Measurements from ENCODE around the gene COL1A1.

COL1A1 gene

GRCh38 chr17:50201276-50201854 lies at the start of gene COL1A1:
TSS of gene COL1A1 (minus strand) at chr17:50201631. CDS start at chr17:50201513, 118 bp downstream.
- no peak for ATAC-seq
- Mint-ChIP-seq H3K36me3 (no peaks in the 10 kb centered on the region), H3K27ac (no peak within 1 kb of the TSS), H3K4me3 (peak within 1 kb of the TSS; percentile 68), H3K4me1 (peaks cover 10% of the 10 kb centered on the region), H3K27me3 (peaks cover 67% of the 10 kb centered on the region), H3K9me3 (no peaks in the 10 kb centered on the region)

GRCh38 chr17:50248255-50248654 lies 46.8 kb upstream of the COL1A1 start:
- Mint-ChIP-seq H3K9me3 (peaks cover 14% of the 10 kb centered on the region), H3K4me3 (no peak overlapping the region), H3K27ac (no peak overlapping the region), H3K4me1 (no peaks in the 10 kb centered on the region), H3K27me3 (peaks cover 58% of the 10 kb centered on the region), H3K36me3 (peaks cover 10% of the 10 kb centered on the region)
- ATAC-seq = no peak

GRCh38 chr17:50244771-50245170 lies 43.3 kb upstream of the COL1A1 start:
- H3K27me3 Mint-ChIP-seq = peaks cover 68% of the 10 kb centered on the region
- no peak for ATAC-seq
- peaks cover 14% of the 10 kb centered on the region for H3K9me3 Mint-ChIP-seq
- peaks cover 10% of the 10 kb centered on the region for H3K36me3 Mint-ChIP-seq
- no peak overlapping the region for H3K4me3 Mint-ChIP-seq
- no peak overlapping the region for H3K27ac Mint-ChIP-seq
- no peaks in the 10 kb centered on the region for H3K4me1 Mint-ChIP-seq

GRCh38 chr17:50241431-50241830 lies 40.0 kb upstream of the COL1A1 start:
- peaks cover 59% of the 10 kb centered on the region for H3K27me3 Mint-ChIP-seq
- no peak for ATAC-seq
- H3K36me3 Mint-ChIP-seq = no peaks in the 10 kb centered on the region

GRCh38 chr17:50240851-50241250 lies 39.4 kb upstream of the COL1A1 start:
- Mint-ChIP-seq H3K27ac (no peak overlapping the region), H3K4me3 (no peak overlapping the region), H3K9me3 (no peaks in the 10 kb centered on the region), H3K27me3 (peaks cover 57% of the 10 kb centered on the region), H3K36me3 (no peaks in the 10 kb centered on the region), H3K4me1 (no peaks in the 10 kb centered on the region)
- no peak for ATAC-seq

More at GRCh38 chr17:50241431-50241830, 40.0 kb upstream of the COL1A1 start:
- Mint-ChIP-seq H3K27ac (no peak overlapping the region), H3K9me3 (no peaks in the 10 kb centered on the region), H3K4me3 (no peak overlapping the region), H3K4me1 (no peaks in the 10 kb centered on the region)

GRCh38 chr17:50239937-50240336 lies 38.5 kb upstream of the COL1A1 start:
- Mint-ChIP-seq H3K27me3 (peaks cover 64% of the 10 kb centered on the region), H3K36me3 (no peaks in the 10 kb centered on the region), H3K4me3 (no peak overlapping the region), H3K27ac (no peak overlapping the region), H3K9me3 (no peaks in the 10 kb centered on the region), H3K4me1 (no peaks in the 10 kb centered on the region)
- no peak for ATAC-seq

DNA sequence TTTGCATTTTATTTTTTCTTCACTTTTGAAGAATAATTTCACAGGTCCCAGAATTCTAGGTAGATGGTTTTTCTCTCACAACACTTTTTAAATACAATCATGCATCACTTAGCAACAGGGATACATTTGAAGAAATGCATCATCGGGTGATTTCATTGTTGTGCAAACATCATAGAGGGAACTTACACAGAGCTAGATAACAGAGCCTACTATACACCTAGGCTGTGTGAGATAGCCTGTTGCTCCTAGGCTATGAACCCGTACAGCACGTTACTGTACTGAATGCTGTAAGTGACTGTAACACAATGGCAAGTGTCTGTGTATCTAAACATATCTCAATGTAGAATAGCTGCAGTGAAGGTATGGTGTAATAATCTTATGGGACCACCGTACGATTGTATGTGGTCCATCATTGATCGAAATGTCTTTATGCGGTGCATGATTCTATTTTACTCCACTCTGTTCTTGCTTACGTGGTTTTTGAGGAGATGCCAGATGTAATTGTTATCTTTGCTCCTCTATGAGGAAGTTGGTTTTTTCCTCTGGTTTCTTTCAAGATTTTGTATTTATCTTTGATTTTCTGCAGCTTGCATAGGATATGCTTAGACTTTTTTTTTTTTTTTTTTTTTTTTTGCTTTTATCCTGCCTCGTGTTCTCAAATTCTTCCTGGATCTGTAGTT lies 37.3 kb upstream of the COL1A1 start:
- Mint-ChIP-seq H3K4me1 (no peaks in the 10 kb centered on the region), H3K36me3 (no peaks in the 10 kb centered on the region), H3K27me3 (peaks cover 66% of the 10 kb centered on the region), H3K4me3 (no peak overlapping the region), H3K27ac (no peak overlapping the region), H3K9me3 (no peaks in the 10 kb centered on the region)
- ATAC-seq = no peak

DNA sequence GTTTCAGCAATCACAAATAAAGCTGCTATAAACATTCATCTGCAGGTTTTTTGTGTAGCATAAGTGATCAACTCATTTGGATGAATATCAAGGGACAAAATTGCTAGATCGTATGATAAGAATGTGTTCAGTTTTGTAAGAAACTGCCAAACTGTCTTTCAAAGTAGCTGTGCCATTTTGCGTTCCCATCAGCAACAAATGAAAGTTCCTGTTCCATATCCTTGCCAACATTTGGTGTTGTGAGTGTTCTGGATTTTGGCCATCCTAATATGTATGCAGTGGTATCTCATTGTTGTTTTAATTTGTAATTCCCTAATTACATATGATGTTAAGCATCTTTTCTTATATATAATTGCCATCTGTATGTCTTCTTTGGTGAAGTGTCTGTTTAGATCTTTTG lies 36.5 kb upstream of the COL1A1 start:
- Mint-ChIP-seq H3K36me3 (no peaks in the 10 kb centered on the region), H3K4me1 (no peaks in the 10 kb centered on the region), H3K27ac (no peak overlapping the region), H3K27me3 (peaks cover 65% of the 10 kb centered on the region), H3K9me3 (peaks cover 4% of the 10 kb centered on the region), H3K4me3 (no peak overlapping the region)
- no peak for ATAC-seq

- no peaks in the 10 kb centered on the region for H3K4me1 Mint-ChIP-seq
- H3K27ac Mint-ChIP-seq = no peak overlapping the region
- ATAC-seq = no peak
- no peaks in the 10 kb centered on the region for H3K36me3 Mint-ChIP-seq
- no peak overlapping the region for H3K4me3 Mint-ChIP-seq
- H3K27me3 Mint-ChIP-seq = peaks cover 51% of the 10 kb centered on the region
- H3K9me3 Mint-ChIP-seq = peaks cover 9% of the 10 kb centered on the region
Measured at GRCh38 chr17:50234581-50234980, 33.1 kb upstream of the COL1A1 start.

- no peak for ATAC-seq
- Mint-ChIP-seq H3K9me3 (peaks cover 20% of the 10 kb centered on the region), H3K27me3 (peaks cover 40% of the 10 kb centered on the region), H3K4me1 (no peaks in the 10 kb centered on the region), H3K4me3 (no peak overlapping the region), H3K27ac (no peak overlapping the region), H3K36me3 (peaks cover 7% of the 10 kb centered on the region)
Measured at GRCh38 chr17:50225701-50226240, 24.3 kb upstream of the COL1A1 start.

GRCh38 chr17:50222922-50223321 lies 21.5 kb upstream of the COL1A1 start:
- Mint-ChIP-seq H3K9me3 (peaks cover 14% of the 10 kb centered on the region), H3K4me1 (no peaks in the 10 kb centered on the region), H3K36me3 (peaks cover 7% of the 10 kb centered on the region), H3K27ac (no peak overlapping the region), H3K27me3 (peaks cover 37% of the 10 kb centered on the region), H3K4me3 (no peak overlapping the region)
- ATAC-seq = no peak

GRCh38 chr17:50221864-50222545 lies 20.6 kb upstream of the COL1A1 start:
- no peak overlapping the region for H3K27ac Mint-ChIP-seq
- peaks cover 9% of the 10 kb centered on the region for H3K9me3 Mint-ChIP-seq
- ATAC-seq = no peak
- no peaks in the 10 kb centered on the region for H3K4me1 Mint-ChIP-seq
- H3K36me3 Mint-ChIP-seq = peaks cover 1% of the 10 kb centered on the region
- no peak overlapping the region for H3K4me3 Mint-ChIP-seq
- peaks cover 31% of the 10 kb centered on the region for H3K27me3 Mint-ChIP-seq

- Mint-ChIP-seq H3K4me3 (no peak overlapping the region), H3K9me3 (peaks cover 9% of the 10 kb centered on the region), H3K4me1 (no peaks in the 10 kb centered on the region), H3K36me3 (no peaks in the 10 kb centered on the region), H3K27me3 (peaks cover 28% of the 10 kb centered on the region), H3K27ac (no peak overlapping the region)
- peak; percentile 48 for ATAC-seq
Measured at GRCh38 chr17:50221266-50221863, 19.9 kb upstream of the COL1A1 start.

GRCh38 chr17:50220811-50221210 lies 19.4 kb upstream of the COL1A1 start:
- H3K27ac Mint-ChIP-seq = no peak overlapping the region
- H3K36me3 Mint-ChIP-seq = no peaks in the 10 kb centered on the region
- ATAC-seq = peak; percentile 51
- peaks cover 9% of the 10 kb centered on the region for H3K9me3 Mint-ChIP-seq
- no peaks in the 10 kb centered on the region for H3K4me1 Mint-ChIP-seq
- no peak overlapping the region for H3K4me3 Mint-ChIP-seq
- H3K27me3 Mint-ChIP-seq = peaks cover 28% of the 10 kb centered on the region

GRCh38 chr17:50219939-50220465 lies 18.6 kb upstream of the COL1A1 start:
- ATAC-seq = no peak
- H3K4me1 Mint-ChIP-seq = no peaks in the 10 kb centered on the region
- H3K27ac Mint-ChIP-seq = no peak overlapping the region
- no peaks in the 10 kb centered on the region for H3K36me3 Mint-ChIP-seq
- H3K4me3 Mint-ChIP-seq = no peak overlapping the region
- peaks cover 6% of the 10 kb centered on the region for H3K9me3 Mint-ChIP-seq
- H3K27me3 Mint-ChIP-seq = peaks cover 28% of the 10 kb centered on the region

Measured in stimulated activated memory B cell treated with anti-CD40 and anti-IgM and Interleukin-4, amounts not matched to agents 10 μg/mL and 1 μg/mL and 100 μg/mL, for 72 hours (primary cell).